Kidney (tissue), 14 donors: ENCODE results near the gene PRKAG2. TPM values are rescaled to one million over a fixed set of nuclear protein-coding genes. Genes with fewer than 3 reads are reported as not detected.

Experiments
- DNase-seq, 5 donors: peaks; one replicate each; pipeline ENCODE4 v3.0.0-alpha.2; 2013 to 2020
- FAIRE-seq: peaks from 2 replicates; lab custom pipeline; 2012; peaks lifted over from hg19 to GRCh38; lab: Jason Lieb, UNC
- H3K27ac ChIP-seq, 2 donors: one replicate each; pipeline ENCODE4 v1.7.0; 2013; ENCODE audit warnings: low read depth in 2 of 2, low read length in 2 of 2, inconsistent platforms in 1 of 2
- H3K27me3 ChIP-seq: one replicate; pipeline ENCODE4 v1.7.1; 2013; ENCODE audit warnings: low read length, inconsistent platforms; ENCODE audit not compliant: control insufficient read depth, insufficient read depth
- H3K36me3 ChIP-seq, 3 donors: one replicate each; pipeline versions ENCODE4 v1.7.0 to v1.7.1; 2013; ENCODE audit warnings: low read length in 3 of 3, control low read depth in 1 of 3, inconsistent platforms in 1 of 3; ENCODE audit not compliant: insufficient read depth in 3 of 3, control insufficient read depth in 2 of 3
- H3K4me1 ChIP-seq, 3 donors: one replicate each; pipeline versions ENCODE4 v1.7.0 to v1.7.1; 2013; ENCODE audit warnings: low read length in 3 of 3, inconsistent platforms in 1 of 3, low read depth in 1 of 3; ENCODE audit not compliant: control insufficient read depth in 2 of 3, insufficient read depth in 2 of 3
- H3K4me3 ChIP-seq, 3 donors: one replicate each; pipeline versions ENCODE4 v1.7.0 to v1.8.1; 2013; ENCODE audit warnings: low read length in 3 of 3, control low read depth in 1 of 3, inconsistent platforms in 1 of 3
- H3K9ac ChIP-seq, 3 donors: one replicate each; pipeline versions ENCODE4 v1.7.0 to v1.7.1; 2013; ENCODE audit warnings: low read length in 3 of 3, control low read depth in 1 of 3, inconsistent platforms in 1 of 3
- H3K9me3 ChIP-seq, 3 donors: one replicate each; pipeline versions ENCODE4 v1.7.0 to v1.7.1; 2013; ENCODE audit warnings: low read length in 3 of 3, control low read depth in 1 of 3, inconsistent platforms in 1 of 3; ENCODE audit not compliant: control insufficient read depth in 2 of 3, insufficient read depth in 1 of 3
- intact Hi-C: fragments of 100-400 bp; cut with DNase I; formaldehyde crosslinking; loops from one replicate; pipeline ENCODE4 v1.11.1; 2022
- polyA plus RNA-seq: library from polyadenylated mRNA; stranded (reverse); fragments of 350-450 nt; fragmentation: Illumina TruSeq; extraction: RNeasy Lipid Tissue Mini Kit (QIAGEN cat#74804); gene quantifications from one replicate; pipeline ENCODE4 v1.2.3, GENCODE V29; 2014; ENCODE audit warnings: low read depth, low replicate concordance; ENCODE audit not compliant: insufficient read depth
- total RNA-seq: library from RNA; stranded (reverse); fragmentation: NEBNext Ultra II Directional; extraction: Animal tissue kit (Norgen Biotek cat#: 25700); gene quantifications from one replicate; pipeline ENCODE4 v1.2.1, GENCODE V29; 2021
- TF ChIP-seq, protein P1 (sequence below): IDR thresholded peaks from 3 replicates; pipeline ENCODE4 v1.5.1; 2012; ENCODE audit warnings: mild to moderate bottlenecking, moderate library complexity, borderline replicate concordance; ENCODE audit not compliant: insufficient read depth; ENCODE audit errors: extremely low read depth
- donor health status: control.
- donor health status: control.
- donor health status: control.
- donor health status: control.
- donor health status: control.
- donor health status: DM: yes; HTN: yes; CAD: no.
- donor health status: Normal renal cell carcinoma (clear cell type).

The PRKAG2 gene
- total and polyA plus RNA-seq, 2 donors from 2014 or later = 40.7 to 40.9 TPM

DNA sequence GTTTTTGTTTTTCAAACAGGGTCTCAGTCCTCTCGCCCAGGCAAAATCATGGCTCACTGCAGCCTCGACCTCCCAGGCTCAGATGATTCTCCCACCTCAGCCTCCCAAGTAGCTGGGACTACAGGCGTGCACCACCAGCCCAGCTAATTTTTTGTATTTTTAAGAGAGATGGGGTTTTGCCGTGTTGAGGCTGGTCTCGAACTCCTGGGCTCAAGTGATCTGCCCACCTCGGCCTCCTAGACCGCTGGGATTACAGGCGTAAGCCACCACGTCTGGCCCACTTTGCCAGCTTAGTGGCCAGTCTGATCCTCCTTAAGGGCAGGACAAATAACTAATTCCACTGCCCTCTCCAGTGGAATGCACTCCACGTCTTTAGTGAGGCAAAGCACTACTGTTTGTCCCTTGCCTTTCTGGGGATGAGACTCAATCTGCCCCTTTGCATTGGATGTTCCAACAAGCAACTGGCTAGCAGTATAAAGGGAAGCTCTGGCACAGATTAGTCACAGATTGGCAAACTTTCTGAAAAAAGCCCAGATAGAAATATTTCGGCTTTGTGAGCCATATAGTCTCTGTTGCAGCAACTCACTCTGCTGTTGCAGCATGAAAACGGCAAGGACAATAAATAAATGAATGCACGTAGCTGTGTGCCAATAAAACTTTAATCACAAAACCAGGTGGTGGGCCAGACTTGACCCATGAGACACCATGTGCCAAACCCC lies 213.4 kb downstream of the PRKAG2 start:
- Histone ChIP-seq H3K36me3 (peaks cover 0 to 2% (median 0%) of the 10 kb centered on the region in 3 donors), H3K4me1 (peaks cover 0 to 8% (median 3%) of the 10 kb centered on the region in 3 donors), H3K9me3 (no peaks in the 10 kb centered on the region), H3K9ac (no peak overlapping the region), H3K4me3 (no peak overlapping the region), H3K27me3 (no peaks in the 10 kb centered on the region), H3K27ac (no peak overlapping the region)
- FAIRE-seq (no peak), DNase-seq (no peak)
- intact Hi-C loops = no loop called here
- TF ChIP-seq, protein P1, sequence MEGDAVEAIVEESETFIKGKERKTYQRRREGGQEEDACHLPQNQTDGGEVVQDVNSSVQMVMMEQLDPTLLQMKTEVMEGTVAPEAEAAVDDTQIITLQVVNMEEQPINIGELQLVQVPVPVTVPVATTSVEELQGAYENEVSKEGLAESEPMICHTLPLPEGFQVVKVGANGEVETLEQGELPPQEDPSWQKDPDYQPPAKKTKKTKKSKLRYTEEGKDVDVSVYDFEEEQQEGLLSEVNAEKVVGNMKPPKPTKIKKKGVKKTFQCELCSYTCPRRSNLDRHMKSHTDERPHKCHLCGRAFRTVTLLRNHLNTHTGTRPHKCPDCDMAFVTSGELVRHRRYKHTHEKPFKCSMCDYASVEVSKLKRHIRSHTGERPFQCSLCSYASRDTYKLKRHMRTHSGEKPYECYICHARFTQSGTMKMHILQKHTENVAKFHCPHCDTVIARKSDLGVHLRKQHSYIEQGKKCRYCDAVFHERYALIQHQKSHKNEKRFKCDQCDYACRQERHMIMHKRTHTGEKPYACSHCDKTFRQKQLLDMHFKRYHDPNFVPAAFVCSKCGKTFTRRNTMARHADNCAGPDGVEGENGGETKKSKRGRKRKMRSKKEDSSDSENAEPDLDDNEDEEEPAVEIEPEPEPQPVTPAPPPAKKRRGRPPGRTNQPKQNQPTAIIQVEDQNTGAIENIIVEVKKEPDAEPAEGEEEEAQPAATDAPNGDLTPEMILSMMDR = no peak

DNA sequence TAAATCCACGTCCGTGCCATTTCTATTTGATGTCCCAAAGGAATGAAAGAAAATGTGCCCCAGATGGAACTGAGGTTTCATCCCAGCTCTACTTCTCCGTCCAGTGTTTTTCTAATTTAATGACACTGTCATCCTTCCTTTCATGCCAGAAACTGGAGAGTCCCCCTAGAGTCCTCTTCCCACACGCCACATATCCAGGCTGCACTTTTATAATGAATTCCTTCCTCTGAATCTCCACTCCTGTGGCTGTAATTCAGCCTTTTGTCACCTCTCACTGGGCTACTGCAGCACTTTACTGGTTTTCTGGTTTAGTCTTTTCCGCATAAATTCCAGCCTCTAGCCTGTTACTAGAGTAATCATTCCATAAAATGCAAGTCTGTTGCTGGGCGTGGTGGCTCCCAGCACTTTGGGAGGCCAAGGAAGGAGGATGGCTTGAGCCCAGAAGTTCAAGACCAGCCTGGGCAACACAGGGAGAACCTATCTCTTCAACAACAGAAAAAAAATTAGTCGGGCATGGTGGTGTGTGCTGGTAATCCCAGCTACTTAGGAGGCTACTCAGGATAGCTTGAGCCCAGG lies 214.6 kb downstream of the PRKAG2 start:
- H3K9me3 ChIP-seq = no peaks in the 10 kb centered on the region
- H3K27ac ChIP-seq = peak overlapping the region; percentile 30 to 76
- DNase-seq (peak in 3 of 5 donors; percentile 23 to 65 (median 63)), FAIRE-seq (no peak)
- H3K36me3 ChIP-seq = no peaks in the 10 kb centered on the region
- no peak overlapping the region for H3K4me3 ChIP-seq
- H3K4me1 ChIP-seq = peaks cover 0 to 8% (median 3%) of the 10 kb centered on the region in 3 donors
- intact Hi-C loops = no loop called here
- no peak overlapping the region for H3K9ac ChIP-seq
- no peaks in the 10 kb centered on the region for H3K27me3 ChIP-seq
- TF ChIP-seq, protein P1 = no peak

- no peak overlapping the region for H3K4me3 ChIP-seq
- DNase-seq = peak in 3 of 5 donors; percentile 64 to 88 (median 87)
- no peaks in the 10 kb centered on the region for H3K9me3 ChIP-seq
- TF ChIP-seq, protein P1 = no peak
- no peaks in the 10 kb centered on the region for H3K36me3 ChIP-seq
- H3K27ac ChIP-seq = peak overlapping the region; percentile 30 to 76
- intact Hi-C loops = no loop called here
- H3K9ac ChIP-seq = no peak overlapping the region
- H3K27me3 ChIP-seq = no peaks in the 10 kb centered on the region
- peaks cover 0 to 8% (median 3%) of the 10 kb centered on the region in 3 donors for H3K4me1 ChIP-seq
- peak; percentile 37 for FAIRE-seq
Measured at GRCh38 chr7:151661587-151661986, 215.3 kb downstream of the PRKAG2 start.
